Breast epithelium (tissue), 3 donors: ENCODE data around the gene PPFIA1.

Experiments used
- CTCF ChIP-seq, 3 donors: fragments of 450-650 bp; IDR thresholded peaks; one replicate each; pipeline ENCODE4 v1.5.1; 2016 to 2017; ENCODE audit warnings: antibody characterized with exemption in 3 of 3, mild to moderate bottlenecking in 3 of 3, moderate library complexity in 3 of 3
- POLR2A ChIP-seq: fragments of 450-650 bp; IDR thresholded peaks from one replicate; pipeline ENCODE4 v1.6.1; 2016; ENCODE audit warnings: antibody characterized with exemption, mild to moderate bottlenecking, moderate library complexity
- POLR2AphosphoS5 ChIP-seq, 3 donors: sonication (generic); formaldehyde crosslinking; IDR thresholded peaks; one replicate each; pipeline ENCODE4 v1.6.1; 2017; ENCODE audit warnings: antibody characterized with exemption in 3 of 3

GRCh38 chr11:70241709-70242108, 28.8 kb upstream of the PPFIA1 start:
- no peak for TF ChIP-seq CTCF (IDR thresholded peaks at IDR 0.05)
- no peak for TF ChIP-seq POLR2AphosphoS5 (IDR thresholded peaks at IDR 0.05)
- TF ChIP-seq POLR2A: no peak
